ENCODE results near the gene CAD.

The CAD gene

DNA sequence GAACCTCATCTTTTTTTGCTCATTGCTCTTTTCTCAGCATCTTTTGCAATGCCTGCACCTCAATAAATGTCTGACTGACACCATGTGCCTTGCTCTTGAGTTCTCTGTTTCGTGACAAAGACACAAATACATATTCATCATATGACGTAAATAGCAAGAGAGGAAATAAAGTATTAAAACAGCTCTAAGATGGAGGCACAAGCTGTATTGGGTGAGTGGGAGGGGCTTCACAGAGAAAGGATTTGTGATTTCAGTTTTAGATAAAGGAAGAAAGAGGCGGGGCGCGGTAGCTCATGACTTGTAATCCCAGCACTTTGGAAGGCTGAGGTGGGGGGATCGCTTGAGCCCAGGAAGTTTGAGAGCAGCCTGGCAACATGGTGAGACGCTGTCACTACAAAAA lies 2.9 kb downstream of the CAD start:
- DNase-seq (ENCODE audit: low spot score), result no peak
- no peak for TF ChIP-seq CTCF (IDR thresholded peaks at IDR 0.05; ENCODE audit: extremely low read depth, missing control alignments)

- DNase-seq (ENCODE audit: low spot score), result no peak
- no peak for TF ChIP-seq CTCF (IDR thresholded peaks at IDR 0.05; ENCODE audit: extremely low read depth, missing control alignments)
Observed at GRCh38 chr2:27221166-27221565, 4.0 kb downstream of the CAD start.

DNA sequence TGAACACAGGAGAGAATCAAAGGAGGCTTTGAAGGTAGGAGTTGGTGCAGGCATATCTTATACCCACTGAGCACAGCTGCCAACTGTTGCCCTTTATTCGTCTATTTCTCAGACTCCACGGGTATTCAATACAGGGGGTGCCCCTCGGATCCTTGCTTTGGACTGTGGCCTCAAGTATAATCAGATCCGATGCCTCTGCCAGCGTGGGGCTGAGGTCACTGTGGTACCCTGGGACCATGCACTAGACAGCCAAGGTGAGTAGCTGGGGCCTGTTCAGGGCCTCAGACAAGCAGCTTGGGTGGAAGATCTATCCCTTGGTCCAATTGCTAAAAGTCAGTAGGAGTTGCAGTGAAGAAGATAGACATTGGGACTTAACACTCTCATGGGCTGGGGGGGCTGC lies 5.2 kb downstream of the CAD start:
- no peak for DNase-seq (ENCODE audit: low spot score)
- no peak for TF ChIP-seq CTCF (IDR thresholded peaks at IDR 0.05; ENCODE audit: extremely low read depth, missing control alignments)

DNA sequence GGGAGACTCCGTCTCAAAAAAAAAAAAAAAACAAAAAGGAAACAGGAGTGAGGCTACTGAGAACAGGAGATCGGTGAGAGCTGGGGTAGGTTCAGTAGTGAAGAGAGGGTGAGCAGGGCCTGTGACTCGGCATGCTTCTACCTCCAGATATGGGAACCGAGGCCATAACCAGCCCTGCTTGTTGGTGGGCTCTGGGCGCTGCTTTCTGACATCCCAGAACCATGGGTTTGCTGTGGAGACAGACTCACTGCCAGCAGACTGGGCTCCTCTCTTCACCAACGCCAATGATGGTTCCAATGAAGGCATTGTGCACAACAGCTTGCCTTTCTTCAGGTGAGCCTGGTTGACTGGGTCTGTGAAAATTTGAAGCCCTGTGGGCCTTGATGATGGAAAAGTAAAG lies 6.2 kb downstream of the CAD start:
- no peak for DNase-seq (ENCODE audit: low spot score)
- TF ChIP-seq CTCF (IDR thresholded peaks at IDR 0.05; ENCODE audit: extremely low read depth, missing control alignments), result no peak

DNA sequence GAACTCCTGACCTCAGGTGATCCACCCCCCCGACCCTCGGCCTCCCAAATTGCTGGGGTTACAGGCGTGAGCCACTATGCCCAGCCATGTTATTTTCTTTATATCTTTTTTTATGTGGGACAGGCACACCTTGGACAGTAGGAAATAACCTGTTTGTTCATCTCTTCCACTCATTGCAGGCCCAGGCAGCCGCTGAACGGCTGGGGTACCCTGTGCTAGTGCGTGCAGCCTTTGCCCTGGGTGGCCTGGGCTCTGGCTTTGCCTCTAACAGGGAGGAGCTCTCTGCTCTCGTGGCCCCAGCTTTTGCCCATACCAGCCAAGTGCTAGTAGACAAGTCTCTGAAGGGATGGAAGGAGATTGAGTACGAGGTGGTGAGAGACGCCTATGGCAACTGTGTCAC lies 8.4 kb downstream of the CAD start:
- DNase-seq (ENCODE audit: low spot score), result no peak
- no peak for TF ChIP-seq CTCF (IDR thresholded peaks at IDR 0.05; ENCODE audit: extremely low read depth, missing control alignments)

- TF ChIP-seq CTCF (IDR thresholded peaks at IDR 0.05; ENCODE audit: extremely low read depth, missing control alignments), result no peak
- DNase-seq (ENCODE audit: low spot score), result no peak
Observed at GRCh38 chr2:27227501-27227900, 10.3 kb downstream of the CAD start.

DNA sequence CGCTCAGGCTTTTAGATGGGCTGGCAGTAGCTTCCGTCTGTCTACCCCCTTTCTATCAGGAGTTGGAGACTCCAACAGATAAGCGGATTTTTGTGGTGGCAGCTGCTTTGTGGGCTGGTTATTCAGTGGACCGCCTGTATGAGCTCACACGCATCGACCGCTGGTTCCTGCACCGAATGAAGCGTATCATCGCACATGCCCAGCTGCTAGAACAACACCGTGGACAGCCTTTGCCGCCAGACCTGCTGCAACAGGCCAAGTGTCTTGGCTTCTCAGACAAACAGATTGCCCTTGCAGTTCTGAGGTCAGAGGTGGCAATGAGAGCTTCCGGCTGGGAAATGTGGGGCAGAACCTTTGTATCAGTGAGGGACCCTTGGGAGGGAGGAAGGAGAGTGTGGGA lies 14.8 kb downstream of the CAD start:
- DNase-seq (ENCODE audit: low spot score), result no peak
- TF ChIP-seq CTCF (IDR thresholded peaks at IDR 0.05; ENCODE audit: extremely low read depth, missing control alignments), result no peak
